Neural cell (in vitro differentiated cells): ENCODE results near the gene TNRC6A. TPM values are rescaled to one million over a fixed set of nuclear protein-coding genes. Genes with fewer than 3 reads are reported as not detected.

Source experiments
- H2AFZ ChIP-seq: fragments of 200-600, 300-800 bp; sonication (generic), shearing (Covaris generic); 2 replicates; pipeline ENCODE4 v1.6.0; 2014; ENCODE audit warnings: low read depth, mild to moderate bottlenecking, antibody characterized with exemption, low read length, moderate library complexity
- H3F3A ChIP-seq: fragments of 200-600 bp; shearing (Covaris generic); 2 replicates; pipeline ENCODE4 v1.6.1; 2016; ENCODE audit warnings: mild to moderate bottlenecking, moderate library complexity, mixed read lengths, antibody characterized with exemption, low read length; ENCODE audit not compliant: insufficient read depth, poor library complexity, severe bottlenecking
- H3K27ac ChIP-seq: fragments of 200-600, 300-800 bp; sonication (generic), shearing (Covaris generic); 2 replicates; pipeline ENCODE4 v1.5.1; 2014; ENCODE audit warnings: mild to moderate bottlenecking, low read length, moderate library complexity
- H3K27me3 ChIP-seq: fragments of 300-800, 200-600 bp; sonication (generic), shearing (Covaris generic); 2 replicates; pipeline ENCODE4 v1.6.0; 2014; ENCODE audit warnings: mild to moderate bottlenecking, low read depth, low read length, moderate library complexity; ENCODE audit not compliant: insufficient read depth
- H3K36me3 ChIP-seq: fragments of 300-800, 200-600 bp; sonication (generic), shearing (Covaris generic); 2 replicates; pipeline ENCODE4 v1.5.1; 2014; ENCODE audit warnings: mild to moderate bottlenecking, antibody characterized with exemption, low read length, moderate library complexity; ENCODE audit not compliant: insufficient read depth
- H3K4me2 ChIP-seq: fragments of 300-800, 200-600 bp; sonication (generic), shearing (Covaris generic); 2 replicates; pipeline ENCODE4 v1.6.0; 2014; ENCODE audit warnings: mild to moderate bottlenecking, low read length
- H3K4me3 ChIP-seq: fragments of 300-800, 200-600 bp; sonication (generic), shearing (Covaris generic); 2 replicates; pipeline ENCODE4 v1.5.1; 2014; ENCODE audit warnings: mild to moderate bottlenecking, low read length, moderate library complexity
- H3K79me2 ChIP-seq: fragments of 200-600 bp; shearing (Covaris generic); replicated peaks from 2 replicates; pipeline ENCODE4 v1.6.0; 2014; ENCODE audit warnings: mild to moderate bottlenecking, low read length, moderate library complexity; ENCODE audit not compliant: insufficient read depth
- H3K9ac ChIP-seq: fragments of 300-800, 200-600 bp; sonication (generic), shearing (Covaris generic); 2 replicates; pipeline ENCODE4 v1.6.1; 2016; ENCODE audit warnings: mild to moderate bottlenecking, low read length, mixed read lengths
- H3K9me2 ChIP-seq: fragments of 200-600 bp; shearing (Covaris generic); 2 replicates; pipeline ENCODE4 v1.6.1; 2016; ENCODE audit warnings: mild to moderate bottlenecking, low read length, mixed read lengths; ENCODE audit not compliant: insufficient read depth
- H3K9me3 ChIP-seq: fragments of 200-600, 300-800 bp; sonication (generic), shearing (Covaris generic); 2 replicates; pipeline ENCODE4 v1.6.1; 2016; ENCODE audit warnings: mild to moderate bottlenecking, mixed run types, low read length, moderate library complexity, mixed read lengths
- H4K20me1 ChIP-seq: fragments of 200-600 bp; shearing (Covaris generic); 2 replicates; pipeline ENCODE4 v1.6.1; 2016; ENCODE audit warnings: mild to moderate bottlenecking, mixed run types; ENCODE audit not compliant: insufficient read depth
- EZH2 ChIP-seq: fragments of 200-600, 300-800 bp; shearing (Covaris generic), sonication (generic); IDR thresholded peaks from 2 replicates; pipeline ENCODE4 v1.6.1; 2014; ENCODE audit warnings: antibody characterized with exemption, low read length, borderline replicate concordance, mild to moderate bottlenecking; ENCODE audit not compliant: insufficient read depth, poor library complexity, severe bottlenecking
- MXI1 ChIP-seq: fragments of 450-650 bp; conservative IDR thresholded peaks from 2 replicates; pipeline ENCODE4 v1.6.1; 2014; ENCODE audit warnings: antibody characterized with exemption, mild to moderate bottlenecking; ENCODE audit not compliant: poor library complexity, severe bottlenecking
- POLR2AphosphoS5 ChIP-seq: IDR thresholded peaks from 2 replicates; pipeline ENCODE4 v1.6.1; 2012
- polyA plus RNA-seq: library from polyadenylated mRNA; depleted of rRNA; stranded (reverse); fragments of >200 nt; gene quantifications from 2 replicates; pipeline ENCODE4 v1.2.3, GENCODE V29; 2014
- TF ChIP-seq, protein P1 (sequence below): IDR thresholded peaks from 2 replicates; pipeline ENCODE4 v1.6.1; 2012; ENCODE audit warnings: borderline replicate concordance

The TNRC6A gene
- polyA plus RNA-seq, 1 donor from 2014 or later = 32.1 TPM

DNA sequence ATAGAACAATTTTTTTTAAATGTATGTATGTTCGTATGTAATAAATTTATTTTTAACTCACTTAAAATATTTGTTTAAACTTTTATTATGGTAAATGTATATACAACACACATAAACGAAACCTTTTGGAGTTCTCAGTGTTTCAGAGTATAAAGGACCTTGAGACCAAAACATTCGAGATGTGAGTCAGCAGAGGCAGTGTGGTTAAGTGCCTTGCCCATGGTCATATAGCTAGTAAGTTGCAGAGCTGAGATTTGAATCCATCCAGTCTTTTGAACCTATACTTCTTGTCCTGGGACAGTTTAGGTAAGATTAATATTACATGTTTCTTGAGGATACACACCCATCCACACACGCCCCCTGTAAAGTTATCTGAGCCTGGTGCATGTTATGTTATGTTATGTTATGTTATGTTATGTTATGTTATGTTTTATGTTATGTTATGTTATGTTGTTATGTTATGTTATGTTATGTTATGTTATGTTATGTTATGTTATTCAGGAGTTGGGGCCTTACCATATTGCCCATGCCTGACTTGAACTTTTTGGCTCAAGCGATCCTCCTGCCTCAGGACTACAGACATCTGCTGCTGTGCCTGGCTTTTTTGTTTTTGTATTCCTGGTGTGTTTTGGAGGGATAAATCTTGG, 41.8 kb downstream of the TNRC6A start:
- peaks cover 46% of the 10 kb centered on the region for H3K79me2 ChIP-seq
- no peaks in the 10 kb centered on the region for H3K36me3 ChIP-seq
- no peaks in the 10 kb centered on the region for H3K27me3 ChIP-seq
- H2AFZ ChIP-seq = no peak overlapping the region
- H3K27ac ChIP-seq = no peak overlapping the region
- no peaks in the 10 kb centered on the region for H3F3A ChIP-seq
- H3K9me2 ChIP-seq = no peaks in the 10 kb centered on the region
- TF ChIP-seq, protein P1, sequence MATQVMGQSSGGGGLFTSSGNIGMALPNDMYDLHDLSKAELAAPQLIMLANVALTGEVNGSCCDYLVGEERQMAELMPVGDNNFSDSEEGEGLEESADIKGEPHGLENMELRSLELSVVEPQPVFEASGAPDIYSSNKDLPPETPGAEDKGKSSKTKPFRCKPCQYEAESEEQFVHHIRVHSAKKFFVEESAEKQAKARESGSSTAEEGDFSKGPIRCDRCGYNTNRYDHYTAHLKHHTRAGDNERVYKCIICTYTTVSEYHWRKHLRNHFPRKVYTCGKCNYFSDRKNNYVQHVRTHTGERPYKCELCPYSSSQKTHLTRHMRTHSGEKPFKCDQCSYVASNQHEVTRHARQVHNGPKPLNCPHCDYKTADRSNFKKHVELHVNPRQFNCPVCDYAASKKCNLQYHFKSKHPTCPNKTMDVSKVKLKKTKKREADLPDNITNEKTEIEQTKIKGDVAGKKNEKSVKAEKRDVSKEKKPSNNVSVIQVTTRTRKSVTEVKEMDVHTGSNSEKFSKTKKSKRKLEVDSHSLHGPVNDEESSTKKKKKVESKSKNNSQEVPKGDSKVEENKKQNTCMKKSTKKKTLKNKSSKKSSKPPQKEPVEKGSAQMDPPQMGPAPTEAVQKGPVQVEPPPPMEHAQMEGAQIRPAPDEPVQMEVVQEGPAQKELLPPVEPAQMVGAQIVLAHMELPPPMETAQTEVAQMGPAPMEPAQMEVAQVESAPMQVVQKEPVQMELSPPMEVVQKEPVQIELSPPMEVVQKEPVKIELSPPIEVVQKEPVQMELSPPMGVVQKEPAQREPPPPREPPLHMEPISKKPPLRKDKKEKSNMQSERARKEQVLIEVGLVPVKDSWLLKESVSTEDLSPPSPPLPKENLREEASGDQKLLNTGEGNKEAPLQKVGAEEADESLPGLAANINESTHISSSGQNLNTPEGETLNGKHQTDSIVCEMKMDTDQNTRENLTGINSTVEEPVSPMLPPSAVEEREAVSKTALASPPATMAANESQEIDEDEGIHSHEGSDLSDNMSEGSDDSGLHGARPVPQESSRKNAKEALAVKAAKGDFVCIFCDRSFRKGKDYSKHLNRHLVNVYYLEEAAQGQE = no peak
- no peak overlapping the region for H3K9ac ChIP-seq
- H3K4me3 ChIP-seq = no peak overlapping the region
- H3K9me3 ChIP-seq = no peaks in the 10 kb centered on the region
- no peak overlapping the region for H3K4me2 ChIP-seq
- no peaks in the 10 kb centered on the region for H4K20me1 ChIP-seq

- H3K9me3 ChIP-seq = no peaks in the 10 kb centered on the region
- no peak overlapping the region for H2AFZ ChIP-seq
- H3K9me2 ChIP-seq = no peaks in the 10 kb centered on the region
- no peak overlapping the region for H3K27ac ChIP-seq
- TF ChIP-seq EZH2 (no peak), POLR2AphosphoS5 (no peak), MXI1 (no peak)
- TF ChIP-seq, protein P1 = no peak
- H3F3A ChIP-seq = no peaks in the 10 kb centered on the region
- H3K4me3 ChIP-seq = no peak overlapping the region
- H3K4me2 ChIP-seq = no peak overlapping the region
- H3K79me2 ChIP-seq = peaks cover 46% of the 10 kb centered on the region
- no peaks in the 10 kb centered on the region for H3K36me3 ChIP-seq
- H3K27me3 ChIP-seq = no peaks in the 10 kb centered on the region
- H4K20me1 ChIP-seq = no peaks in the 10 kb centered on the region
- H3K9ac ChIP-seq = no peak overlapping the region
Measured at GRCh38 chr16:24771779-24772157, 42.3 kb downstream of the TNRC6A start.

DNA sequence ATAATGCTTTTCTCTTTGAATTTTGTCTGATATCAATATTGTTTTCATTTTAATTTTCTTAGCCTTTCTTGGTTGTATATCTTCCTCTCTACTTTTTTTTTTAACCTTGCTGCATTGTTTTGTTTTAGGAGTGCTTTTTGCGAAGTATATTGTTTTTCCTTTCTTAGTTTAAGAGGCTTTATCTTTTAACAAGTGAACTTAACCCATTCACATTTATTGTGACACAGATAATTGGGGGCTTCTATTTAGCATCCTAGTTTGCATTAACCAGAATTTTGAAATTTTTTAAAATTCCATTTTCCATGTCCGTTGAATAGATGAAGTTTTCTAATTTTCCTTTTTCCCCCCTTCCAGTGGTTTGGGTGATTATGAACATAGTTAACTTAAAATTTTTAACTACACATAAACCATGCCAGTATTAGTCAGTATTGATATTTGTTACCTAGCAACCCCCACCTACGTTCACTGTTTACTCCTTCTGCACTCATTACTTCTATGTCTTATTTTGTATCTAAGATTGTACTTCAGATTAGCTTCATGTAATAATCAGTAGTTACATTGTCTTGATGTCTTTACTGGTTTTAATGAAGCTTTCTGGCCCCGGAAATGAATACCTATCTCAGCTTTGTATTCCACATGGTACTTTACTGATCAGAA, 44.4 kb downstream of the TNRC6A start:
- Histone ChIP-seq H3K9me3 (no peaks in the 10 kb centered on the region), H3K27ac (no peak overlapping the region), H2AFZ (no peak overlapping the region), H4K20me1 (no peaks in the 10 kb centered on the region), H3K9ac (no peak overlapping the region), H3K27me3 (no peaks in the 10 kb centered on the region), H3K79me2 (peaks cover 41% of the 10 kb centered on the region), H3K4me3 (no peak overlapping the region), H3K4me2 (no peak overlapping the region), H3F3A (no peaks in the 10 kb centered on the region), H3K36me3 (no peaks in the 10 kb centered on the region), H3K9me2 (no peaks in the 10 kb centered on the region)
- no peak for TF ChIP-seq POLR2AphosphoS5
- TF ChIP-seq, protein P1 = no peak
